Smooth muscle cell (in vitro differentiated cells): ENCODE measurements around the gene PLPP1. TPM values are rescaled to one million over a fixed set of nuclear protein-coding genes. Genes with fewer than 3 reads are reported as not detected.
"Not testable (repeated sequence)": the region's sequence is repeated elsewhere in the genome, so short reads cannot be mapped to it uniquely, and the experiment has no call there.

ENCODE experiments used
- DNase-seq: peaks from one replicate; lab custom pipeline; 2025; ENCODE audit not compliant: unreplicated experiment; lab: John Stamatoyannopoulos, UW
- H2AFZ ChIP-seq: fragments of 200-600 bp; sonication (generic); 2 replicates; pipeline ENCODE4 v1.6.0; 2016; ENCODE audit warnings: antibody characterized with exemption, low read depth, mild to moderate bottlenecking
- H3F3A ChIP-seq: fragments of 200-600 bp; sonication (generic); 2 replicates; pipeline ENCODE4 v1.6.0; 2017; ENCODE audit warnings: antibody characterized with exemption, low read depth
- H3K27ac ChIP-seq: fragments of 200-600 bp; sonication (generic); 2 replicates; pipeline ENCODE4 v1.5.1; 2016; ENCODE audit warnings: low read depth, mild to moderate bottlenecking
- H3K27me3 ChIP-seq: fragments of 200-600 bp; sonication (generic); 2 replicates; pipeline ENCODE4 v1.6.1; 2016; ENCODE audit warnings: low read depth, mild to moderate bottlenecking
- H3K36me3 ChIP-seq: fragments of 200-600 bp; sonication (generic); 2 replicates; pipeline ENCODE4 v1.5.1; 2016; ENCODE audit warnings: low read depth
- H3K4me1 ChIP-seq: fragments of 200-600 bp; sonication (generic); 2 replicates; pipeline ENCODE4 v1.5.1; 2016; ENCODE audit warnings: low read depth
- H3K4me2 ChIP-seq: fragments of 200-600 bp; sonication (generic); 2 replicates; pipeline ENCODE4 v1.6.0; 2016; ENCODE audit warnings: mild to moderate bottlenecking
- H3K4me3 ChIP-seq: fragments of 200-600 bp; sonication (generic); 2 replicates; pipeline ENCODE4 v1.5.1; 2016; ENCODE audit warnings: mild to moderate bottlenecking
- H3K79me2 ChIP-seq: fragments of 200-600 bp; sonication (generic); 2 replicates; pipeline ENCODE4 v1.6.0; 2016; ENCODE audit warnings: low read depth, mild to moderate bottlenecking
- H3K9ac ChIP-seq: fragments of 200-600 bp; sonication (generic); 2 replicates; pipeline ENCODE4 v1.6.0; 2016; ENCODE audit warnings: low read depth
- H3K9me3 ChIP-seq: fragments of 200-600 bp; sonication (generic); replicated peaks from 2 replicates; pipeline ENCODE4 v1.5.1; 2016; ENCODE audit warnings: low read depth
- H4K20me1 ChIP-seq: fragments of 200-600 bp; sonication (generic); 2 replicates; pipeline ENCODE4 v1.6.0; 2016; ENCODE audit warnings: low read depth
- CTCF ChIP-seq: fragments of 200-600 bp; sonication (generic); IDR thresholded peaks from 2 replicates; pipeline ENCODE4 v1.5.1; 2017; ENCODE audit warnings: borderline replicate concordance, mild to moderate bottlenecking, antibody characterized with exemption; ENCODE audit not compliant: insufficient read depth, poor library complexity, severe bottlenecking
- WGBS: methylation state at CpG from one replicate; pipeline ENCODE4 v1.1.7; 2016; ENCODE audit warnings: low lambda C conversion rate; 5-methylcytosine and 5-hydroxymethylcytosine counted together
- polyA plus RNA-seq: library from polyadenylated mRNA; unstranded; fragments of >200 nt; fragmentation: Nextera tagmentation; extraction: Ambion mirVana; gene quantifications from 2 replicates; pipeline ENCODE4 v1.2.1, GENCODE V29; 2016
- total RNA-seq: library from RNA; depleted of rRNA; stranded (reverse); fragments of >200 nt; gene quantifications from 2 replicates; pipeline ENCODE4 v1.2.3, GENCODE V29; 2014

PLPP1 gene
- total and polyA plus RNA-seq, 2 experiments from 2014 or later = 47.2 to 108 TPM

GRCh38 chr5:55509796-55510522, 24.8 kb downstream of the PLPP1 start:
- H3K36me3 ChIP-seq = no peaks in the 10 kb centered on the region
- H3K27ac ChIP-seq = no peak overlapping the region
- peaks cover 53% of the 10 kb centered on the region for H4K20me1 ChIP-seq
- WGBS = 81% methylated on average over 5 of the region's 5 CpGs
- no peak overlapping the region for H2AFZ ChIP-seq
- no peaks in the 10 kb centered on the region for H3K9me3 ChIP-seq
- no peak overlapping the region for H3K9ac ChIP-seq
- peaks cover 76% of the 10 kb centered on the region for H3K79me2 ChIP-seq
- no peak overlapping the region for H3K4me3 ChIP-seq
- no peak overlapping the region for H3K4me2 ChIP-seq
- no peaks in the 10 kb centered on the region for H3K27me3 ChIP-seq
- no peak for DNase-seq
- H3K4me1 ChIP-seq = no peaks in the 10 kb centered on the region
- TF ChIP-seq CTCF = no peak
- no peaks in the 10 kb centered on the region for H3F3A ChIP-seq

- no peak overlapping the region for H3K4me3 ChIP-seq
- H3K4me2 ChIP-seq = no peak overlapping the region
- no peak overlapping the region for H2AFZ ChIP-seq
- H3K4me1 ChIP-seq = no peaks in the 10 kb centered on the region
- H3K9ac ChIP-seq = no peak overlapping the region
- H3K36me3 ChIP-seq = no peaks in the 10 kb centered on the region
- DNase-seq = no peak
- peaks cover 55% of the 10 kb centered on the region for H4K20me1 ChIP-seq
- no peak overlapping the region for H3K27ac ChIP-seq
- no peaks in the 10 kb centered on the region for H3K9me3 ChIP-seq
- 100% methylated on average over 1 of the region's 1 CpG for WGBS
- H3K79me2 ChIP-seq = peaks cover 73% of the 10 kb centered on the region
- no peaks in the 10 kb centered on the region for H3K27me3 ChIP-seq
- no peaks in the 10 kb centered on the region for H3F3A ChIP-seq
- no peak for TF ChIP-seq CTCF
Measured at GRCh38 chr5:55509097-55509496, 25.7 kb downstream of the PLPP1 start.

GRCh38 chr5:55507574-55507973, 27.2 kb downstream of the PLPP1 start:
- H4K20me1 ChIP-seq = peaks cover 53% of the 10 kb centered on the region

GRCh38 chr5:55505711-55506110, 29.1 kb downstream of the PLPP1 start:
- H3K27me3 ChIP-seq, H3K4me2 ChIP-seq, H3K4me1 ChIP-seq, H3F3A ChIP-seq, H3K9me3 ChIP-seq, DNase-seq, H3K4me3 ChIP-seq, H3K9ac ChIP-seq, H3K27ac ChIP-seq, H2AFZ ChIP-seq, H3K36me3 ChIP-seq: not testable (repeated sequence)
- H4K20me1 ChIP-seq = peaks cover 53% of the 10 kb centered on the region
- H3K79me2 ChIP-seq = peaks cover 68% of the 10 kb centered on the region
- WGBS = 99% methylated on average over 6 of the region's 6 CpGs

More at GRCh38 chr5:55507574-55507973, 27.2 kb downstream of the PLPP1 start:
- Histone ChIP-seq H3K4me2 (no peak overlapping the region), H3F3A (no peaks in the 10 kb centered on the region), H3K79me2 (peaks cover 65% of the 10 kb centered on the region), H3K4me1 (no peaks in the 10 kb centered on the region), H3K9me3 (no peaks in the 10 kb centered on the region), H3K36me3 (no peaks in the 10 kb centered on the region), H3K27me3 (no peaks in the 10 kb centered on the region), H3K9ac (no peak overlapping the region), H3K4me3 (no peak overlapping the region), H2AFZ (no peak overlapping the region), H3K27ac (no peak overlapping the region)
- 94% methylated on average over 2 of the region's 2 CpGs for WGBS
- no peak for DNase-seq
- TF ChIP-seq CTCF = no peak

- not testable (repeated sequence) for H3K9me3 ChIP-seq, H3K4me2 ChIP-seq, DNase-seq, H3K27me3 ChIP-seq, H3K4me3 ChIP-seq, H3K36me3 ChIP-seq, H3K9ac ChIP-seq, H3F3A ChIP-seq, H3K27ac ChIP-seq, H2AFZ ChIP-seq, H3K4me1 ChIP-seq
- Histone ChIP-seq H4K20me1 (peaks cover 50% of the 10 kb centered on the region), H3K79me2 (peaks cover 76% of the 10 kb centered on the region)
- WGBS = 96% methylated on average over 7 of the region's 7 CpGs
Measured at GRCh38 chr5:55503917-55504316, 30.8 kb downstream of the PLPP1 start.
